ENCODE results near the gene CHPF.

- TF ChIP-seq POLR2AphosphoS5 (IDR thresholded peaks at IDR 0.05; ENCODE audit: low read depth, low read length) (no peak), SIN3A (IDR thresholded peaks at IDR 0.05; ENCODE audit: borderline replicate concordance, insufficient read depth, low read length) (no peak), REST (IDR thresholded peaks at IDR 0.05; ENCODE audit: insufficient read depth in 1 of 2, low read depth in 2 of 2, low read length in 2 of 2) (no peak)
Observed at GRCh38 chr2:219537657-219538488, 5.7 kb downstream of the CHPF start.

Data from PFSK-1 (cell line).